Measurements from ENCODE around the gene GLDN. TPM values are rescaled to one million over a fixed set of nuclear protein-coding genes. Genes with fewer than 3 reads are reported as not detected.
"Not testable (repeated sequence)": the region's sequence is repeated elsewhere in the genome, so short reads cannot be mapped to it uniquely, and the experiment has no call there.

GLDN gene
- total RNA-seq, 1 experiment from 2014 or later = 0.57 TPM

DNA sequence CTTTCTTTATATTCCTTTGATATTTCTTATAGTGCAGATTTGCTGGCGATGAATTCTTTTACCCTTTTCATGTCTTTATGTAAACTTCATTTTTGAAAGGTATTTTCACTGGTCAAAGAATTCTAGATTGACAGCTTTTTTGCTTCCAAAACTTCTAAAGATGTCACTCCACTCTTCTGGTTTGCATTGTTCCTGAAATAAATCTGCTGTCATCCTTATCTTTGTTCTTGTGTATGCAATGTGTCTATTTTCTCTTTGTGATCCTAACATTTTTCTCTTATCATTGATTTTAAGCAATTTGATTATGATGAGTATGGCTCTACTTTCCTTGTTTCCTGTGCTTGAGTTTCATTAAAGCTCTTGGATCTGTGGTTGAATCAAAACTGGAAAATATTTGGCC, 103.4 kb downstream of the GLDN start:
- Histone ChIP-seq H3K27me3 (ENCODE audit: control insufficient read depth, insufficient read depth, low read length) (no peaks in the 10 kb centered on the region), H3K4me1 (ENCODE audit: control insufficient read depth, insufficient read depth, low read length) (no peaks in the 10 kb centered on the region), H3K27ac (ENCODE audit: low read length) (no peak overlapping the region), H3K9me3 (ENCODE audit: control insufficient read depth, insufficient read depth, low read depth, low read length) (no peaks in the 10 kb centered on the region), H3K4me3 (ENCODE audit: low read depth in 2 of 2, low read length in 2 of 2) (no peak overlapping the region), H3K36me3 (ENCODE audit: control insufficient read depth, insufficient read depth, low read length) (no peaks in the 10 kb centered on the region)
- intact Hi-C loops (cut with micrococcal nuclease; ENCODE audit: unreplicated experiment) (no loop called here), in situ Hi-C loops (cut with HindIII; ENCODE audit: low pct_unique_long_range_greater_than_20kb, low sequenced_read_pairs) (no loop called here)
- ChIA-PET POLR2A (no interaction called here), CTCF (no interaction called here)
- ATAC-seq (no peak), DNase-seq (ENCODE audit: low read depth, low spot score) (no peak)
- TF ChIP-seq SIN3A (IDR thresholded peaks at IDR 0.05; ENCODE audit: borderline replicate concordance, insufficient read depth, low read depth, low read length) (no peak), TCF7L2 (IDR thresholded peaks at IDR 0.05; ENCODE audit: low read depth, low read length) (no peak)
- TF ChIP-seq, protein P1, sequence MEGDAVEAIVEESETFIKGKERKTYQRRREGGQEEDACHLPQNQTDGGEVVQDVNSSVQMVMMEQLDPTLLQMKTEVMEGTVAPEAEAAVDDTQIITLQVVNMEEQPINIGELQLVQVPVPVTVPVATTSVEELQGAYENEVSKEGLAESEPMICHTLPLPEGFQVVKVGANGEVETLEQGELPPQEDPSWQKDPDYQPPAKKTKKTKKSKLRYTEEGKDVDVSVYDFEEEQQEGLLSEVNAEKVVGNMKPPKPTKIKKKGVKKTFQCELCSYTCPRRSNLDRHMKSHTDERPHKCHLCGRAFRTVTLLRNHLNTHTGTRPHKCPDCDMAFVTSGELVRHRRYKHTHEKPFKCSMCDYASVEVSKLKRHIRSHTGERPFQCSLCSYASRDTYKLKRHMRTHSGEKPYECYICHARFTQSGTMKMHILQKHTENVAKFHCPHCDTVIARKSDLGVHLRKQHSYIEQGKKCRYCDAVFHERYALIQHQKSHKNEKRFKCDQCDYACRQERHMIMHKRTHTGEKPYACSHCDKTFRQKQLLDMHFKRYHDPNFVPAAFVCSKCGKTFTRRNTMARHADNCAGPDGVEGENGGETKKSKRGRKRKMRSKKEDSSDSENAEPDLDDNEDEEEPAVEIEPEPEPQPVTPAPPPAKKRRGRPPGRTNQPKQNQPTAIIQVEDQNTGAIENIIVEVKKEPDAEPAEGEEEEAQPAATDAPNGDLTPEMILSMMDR (IDR thresholded peaks at IDR 0.05) = no peak
- TF ChIP-seq, protein P2, sequence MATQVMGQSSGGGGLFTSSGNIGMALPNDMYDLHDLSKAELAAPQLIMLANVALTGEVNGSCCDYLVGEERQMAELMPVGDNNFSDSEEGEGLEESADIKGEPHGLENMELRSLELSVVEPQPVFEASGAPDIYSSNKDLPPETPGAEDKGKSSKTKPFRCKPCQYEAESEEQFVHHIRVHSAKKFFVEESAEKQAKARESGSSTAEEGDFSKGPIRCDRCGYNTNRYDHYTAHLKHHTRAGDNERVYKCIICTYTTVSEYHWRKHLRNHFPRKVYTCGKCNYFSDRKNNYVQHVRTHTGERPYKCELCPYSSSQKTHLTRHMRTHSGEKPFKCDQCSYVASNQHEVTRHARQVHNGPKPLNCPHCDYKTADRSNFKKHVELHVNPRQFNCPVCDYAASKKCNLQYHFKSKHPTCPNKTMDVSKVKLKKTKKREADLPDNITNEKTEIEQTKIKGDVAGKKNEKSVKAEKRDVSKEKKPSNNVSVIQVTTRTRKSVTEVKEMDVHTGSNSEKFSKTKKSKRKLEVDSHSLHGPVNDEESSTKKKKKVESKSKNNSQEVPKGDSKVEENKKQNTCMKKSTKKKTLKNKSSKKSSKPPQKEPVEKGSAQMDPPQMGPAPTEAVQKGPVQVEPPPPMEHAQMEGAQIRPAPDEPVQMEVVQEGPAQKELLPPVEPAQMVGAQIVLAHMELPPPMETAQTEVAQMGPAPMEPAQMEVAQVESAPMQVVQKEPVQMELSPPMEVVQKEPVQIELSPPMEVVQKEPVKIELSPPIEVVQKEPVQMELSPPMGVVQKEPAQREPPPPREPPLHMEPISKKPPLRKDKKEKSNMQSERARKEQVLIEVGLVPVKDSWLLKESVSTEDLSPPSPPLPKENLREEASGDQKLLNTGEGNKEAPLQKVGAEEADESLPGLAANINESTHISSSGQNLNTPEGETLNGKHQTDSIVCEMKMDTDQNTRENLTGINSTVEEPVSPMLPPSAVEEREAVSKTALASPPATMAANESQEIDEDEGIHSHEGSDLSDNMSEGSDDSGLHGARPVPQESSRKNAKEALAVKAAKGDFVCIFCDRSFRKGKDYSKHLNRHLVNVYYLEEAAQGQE (IDR thresholded peaks at IDR 0.05; ENCODE audit: insufficient read depth in 1 of 2, low read depth in 2 of 2, low read length in 1 of 2) = no peak
- no TSS peak for BruUV-seq (replicated peaks)

DNA sequence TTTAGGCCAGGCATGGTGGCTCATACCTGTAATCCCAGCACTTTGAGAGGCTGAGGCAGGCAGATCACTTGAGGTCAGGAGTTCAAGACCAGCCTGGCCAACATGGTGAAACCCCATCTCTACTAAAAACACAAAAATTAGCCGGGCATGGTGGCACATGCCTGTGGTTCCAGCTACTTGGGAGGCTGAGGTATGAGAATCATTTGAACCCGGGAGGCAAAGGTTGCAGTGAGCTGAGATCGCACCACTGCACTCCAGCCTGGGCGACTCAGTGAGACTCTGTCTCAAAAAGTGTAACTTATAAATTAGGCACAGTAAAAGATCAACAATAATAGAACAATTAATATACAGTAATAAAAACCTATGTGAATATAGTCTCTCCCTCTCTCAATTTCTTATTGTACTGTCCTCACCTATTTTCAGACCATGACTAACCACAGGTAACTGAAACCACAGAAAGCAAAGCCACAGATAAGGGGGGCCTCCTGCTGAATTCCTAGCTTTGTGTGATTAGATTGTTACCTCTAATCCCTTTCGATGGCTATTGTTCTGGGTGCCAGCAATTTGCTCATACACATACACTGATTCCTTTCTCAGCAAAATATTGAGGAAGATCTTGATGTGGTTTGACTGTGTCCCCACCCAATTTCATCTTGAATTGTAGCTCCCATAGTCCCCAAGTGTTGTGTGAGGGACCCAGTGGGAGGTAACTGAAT, 104.7 kb downstream of the GLDN start:
- H3K9me3 ChIP-seq (ENCODE audit: control insufficient read depth, insufficient read depth, low read depth, low read length); H3K27me3 ChIP-seq (ENCODE audit: control insufficient read depth, insufficient read depth, low read length); H3K36me3 ChIP-seq (ENCODE audit: control insufficient read depth, insufficient read depth, low read length); H3K4me1 ChIP-seq (ENCODE audit: control insufficient read depth, insufficient read depth, low read length); in situ Hi-C loops (cut with HindIII; ENCODE audit: low pct_unique_long_range_greater_than_20kb, low sequenced_read_pairs); CTCF ChIA-PET; POLR2A ChIA-PET; BruUV-seq (replicated peaks); intact Hi-C loops (cut with micrococcal nuclease; ENCODE audit: unreplicated experiment); H3K27ac ChIP-seq (ENCODE audit: low read length); DNase-seq (ENCODE audit: low read depth, low spot score); ATAC-seq; H3K4me3 ChIP-seq (ENCODE audit: low read depth in 2 of 2, low read length in 2 of 2): not testable (repeated sequence)

DNA sequence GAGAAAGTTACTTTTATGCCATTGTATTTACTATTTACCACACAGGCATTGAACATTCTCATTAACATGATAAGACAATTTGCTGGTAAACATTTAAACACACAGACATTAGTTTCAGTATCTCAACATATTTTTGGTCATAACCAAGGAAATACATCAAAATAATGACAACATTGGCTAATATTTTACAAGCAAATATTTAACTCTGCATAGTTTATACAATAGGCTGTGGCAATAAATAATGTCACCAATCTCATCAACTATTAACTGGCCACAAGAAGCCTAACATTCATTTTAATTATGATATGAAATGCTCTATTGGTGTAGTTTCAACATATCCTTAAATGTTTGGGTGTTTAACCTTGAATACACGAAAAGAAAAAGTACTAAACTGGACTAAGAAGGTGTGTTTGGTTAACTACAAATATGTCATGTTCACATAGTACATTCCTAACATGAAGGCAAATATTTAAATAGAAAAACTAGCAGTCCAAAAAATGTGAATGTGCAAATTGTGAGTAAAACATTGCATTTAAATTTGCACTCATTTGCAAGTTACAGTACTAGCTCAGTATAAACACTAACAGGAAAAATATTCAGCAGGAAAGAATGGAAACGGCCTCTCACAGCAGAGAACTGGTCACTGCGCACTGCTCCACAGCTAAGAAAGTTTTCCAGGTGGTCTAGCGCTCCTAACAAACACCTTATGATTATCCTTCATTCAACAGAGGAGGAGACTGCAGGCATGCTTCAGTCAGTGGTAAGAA, 106.6 kb downstream of the GLDN start:
- BruUV-seq (replicated peaks) = TSS peak; percentile 56
- intact Hi-C loops (cut with micrococcal nuclease; ENCODE audit: unreplicated experiment) (no loop called here), in situ Hi-C loops (cut with HindIII; ENCODE audit: low pct_unique_long_range_greater_than_20kb, low sequenced_read_pairs) (no loop called here)
- no peak overlapping the region for H3K4me3 ChIP-seq (ENCODE audit: low read depth in 2 of 2, low read length in 2 of 2)
- no peaks in the 10 kb centered on the region for H3K36me3 ChIP-seq (ENCODE audit: control insufficient read depth, insufficient read depth, low read length)
- ChIA-PET CTCF (no interaction called here), POLR2A (no interaction called here)
- no peaks in the 10 kb centered on the region for H3K27me3 ChIP-seq (ENCODE audit: control insufficient read depth, insufficient read depth, low read length)
- no peaks in the 10 kb centered on the region for H3K9me3 ChIP-seq (ENCODE audit: control insufficient read depth, insufficient read depth, low read depth, low read length)
- no peaks in the 10 kb centered on the region for H3K4me1 ChIP-seq (ENCODE audit: control insufficient read depth, insufficient read depth, low read length)
- TF ChIP-seq SIN3A (IDR thresholded peaks at IDR 0.05; ENCODE audit: borderline replicate concordance, insufficient read depth, low read depth, low read length) (no peak), POLR2AphosphoS5 (IDR thresholded peaks at IDR 0.05; ENCODE audit: low read depth, low read length) (no peak), TCF7L2 (IDR thresholded peaks at IDR 0.05; ENCODE audit: low read depth, low read length) (no peak)
- TF ChIP-seq, protein P1 (IDR thresholded peaks at IDR 0.05) = no peak
- TF ChIP-seq, protein P2 (IDR thresholded peaks at IDR 0.05; ENCODE audit: insufficient read depth in 1 of 2, low read depth in 2 of 2, low read length in 1 of 2) = no peak
- DNase-seq (ENCODE audit: low read depth, low spot score) (no peak), ATAC-seq (no peak)
- H3K27ac ChIP-seq (ENCODE audit: low read length) = no peak overlapping the region
